ENCODE data around the gene TMEM248.

Gene TMEM248

DNA sequence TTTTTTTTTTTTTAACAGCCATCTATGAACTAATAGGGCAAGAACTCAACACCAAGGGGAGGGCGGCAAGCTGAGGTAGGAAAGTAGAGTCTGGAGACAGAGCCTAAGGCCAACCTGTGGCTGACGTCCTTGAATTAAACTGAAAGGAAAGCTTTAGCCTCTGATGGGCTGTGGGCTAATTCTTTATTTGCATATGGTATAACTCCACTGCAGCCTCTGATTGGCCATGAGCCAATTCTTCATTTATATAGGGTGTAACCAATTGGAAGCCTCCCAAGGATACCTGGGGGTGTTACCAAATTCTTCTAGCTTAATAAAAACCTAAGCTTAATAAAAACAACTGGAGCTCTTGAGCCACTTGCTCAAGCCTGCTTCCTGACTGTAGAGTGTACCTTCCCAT is 85.9 kb downstream of the TMEM248 start:
- H3K4me3 ChIP-seq (ENCODE audit: low read depth, low read length) = no peak overlapping the region
- TF ChIP-seq, protein P1, sequence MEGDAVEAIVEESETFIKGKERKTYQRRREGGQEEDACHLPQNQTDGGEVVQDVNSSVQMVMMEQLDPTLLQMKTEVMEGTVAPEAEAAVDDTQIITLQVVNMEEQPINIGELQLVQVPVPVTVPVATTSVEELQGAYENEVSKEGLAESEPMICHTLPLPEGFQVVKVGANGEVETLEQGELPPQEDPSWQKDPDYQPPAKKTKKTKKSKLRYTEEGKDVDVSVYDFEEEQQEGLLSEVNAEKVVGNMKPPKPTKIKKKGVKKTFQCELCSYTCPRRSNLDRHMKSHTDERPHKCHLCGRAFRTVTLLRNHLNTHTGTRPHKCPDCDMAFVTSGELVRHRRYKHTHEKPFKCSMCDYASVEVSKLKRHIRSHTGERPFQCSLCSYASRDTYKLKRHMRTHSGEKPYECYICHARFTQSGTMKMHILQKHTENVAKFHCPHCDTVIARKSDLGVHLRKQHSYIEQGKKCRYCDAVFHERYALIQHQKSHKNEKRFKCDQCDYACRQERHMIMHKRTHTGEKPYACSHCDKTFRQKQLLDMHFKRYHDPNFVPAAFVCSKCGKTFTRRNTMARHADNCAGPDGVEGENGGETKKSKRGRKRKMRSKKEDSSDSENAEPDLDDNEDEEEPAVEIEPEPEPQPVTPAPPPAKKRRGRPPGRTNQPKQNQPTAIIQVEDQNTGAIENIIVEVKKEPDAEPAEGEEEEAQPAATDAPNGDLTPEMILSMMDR (IDR thresholded peaks at IDR 0.05; ENCODE audit: low read depth, low read length) = no peak
